Mucosa of descending colon (tissue), 3 donors: ENCODE measurements around the gene FAM171A1. TPM values are rescaled to one million over a fixed set of nuclear protein-coding genes. Genes with fewer than 3 reads are reported as not detected.

ENCODE experiments used
- ATAC-seq: fragments of 200-7000 bp; cut with Tn5 transposase; one replicate; pipeline ENCODE4 v1.9.1; 2020; ENCODE audit warnings: mild to moderate bottlenecking, moderate library complexity
- DNase-seq, 3 donors: peaks; one replicate each; pipeline ENCODE4 v3.0.0-alpha.2; 2020
- H3K36me3 ChIP-seq: fragments of 200-600 bp; one replicate; pipeline ENCODE4 v1.8.0; 2021; ENCODE audit warnings: low read depth, mild to moderate bottlenecking
- H3K4me1 ChIP-seq: fragments of 200-600 bp; one replicate; pipeline ENCODE4 v1.8.0; 2021; ENCODE audit warnings: low read depth, mild to moderate bottlenecking
- H3K4me3 ChIP-seq: fragments of 200-600 bp; one replicate; pipeline ENCODE4 v1.8.0; 2021; ENCODE audit warnings: mild to moderate bottlenecking
- H3K9me3 ChIP-seq: fragments of 200-600 bp; one replicate; pipeline ENCODE4 v1.8.0; 2021; ENCODE audit warnings: mild to moderate bottlenecking
- CTCF ChIP-seq: fragments of 200-600 bp; IDR thresholded peaks from one replicate; pipeline ENCODE4 v1.8.0; 2022; ENCODE audit warnings: antibody characterized with exemption, mild to moderate bottlenecking
- intact Hi-C, 2 donors: fragments of 100-400 bp; cut with DNase I in 1 of 2; cut with micrococcal nuclease in 1 of 2; formaldehyde crosslinking; loops; one replicate each; pipeline versions ENCODE4 v1.11.0 to v1.11.1; 2022; cut with DNase I, micrococcal nuclease
- total RNA-seq, 3 donors: library from RNA; stranded (reverse); fragmentation: NEBNext Ultra II Directional in 2 of 3; extraction: Animal tissue kit (Norgen Biotek cat#: 25700) in 2 of 3; gene quantifications; one replicate each; pipeline versions ENCODE4 v1.2.1 to v1.2.4, GENCODE V29; 2021 to 2023
- donor health status: DM: no; HTN: no; CAD: no; lungs with moderate emphysema.
- donor health status: DM: no; HTN: no; CAD: no.
- donor health status: DM: no; HTN: yes; CAD: no.

The FAM171A1 gene
- total RNA-seq, 3 donors from 2014 or later: 33.7 to 60.7 (median 50.4) TPM

GRCh38 chr10:15314482-15315045 is 56.5 kb downstream of the FAM171A1 start:
- H3K4me3 ChIP-seq: no peak overlapping the region
- ATAC-seq: no peak
- H3K4me1 ChIP-seq: peaks cover 7% of the 10 kb centered on the region
- intact Hi-C loops: no loop called here
- no peak for DNase-seq
- no peaks in the 10 kb centered on the region for H3K9me3 ChIP-seq
- TF ChIP-seq CTCF: no peak
- no peaks in the 10 kb centered on the region for H3K36me3 ChIP-seq

- TF ChIP-seq CTCF: no peak
- H3K4me1 ChIP-seq: peaks cover 7% of the 10 kb centered on the region
- ATAC-seq (no peak), DNase-seq (no peak)
- no peaks in the 10 kb centered on the region for H3K9me3 ChIP-seq
- no peaks in the 10 kb centered on the region for H3K36me3 ChIP-seq
- intact Hi-C loops: no loop called here
- H3K4me3 ChIP-seq: no peak overlapping the region
Observed at GRCh38 chr10:15313843-15314242, 57.2 kb downstream of the FAM171A1 start.

- intact Hi-C loops: no loop called here
- Histone ChIP-seq H3K36me3 (no peaks in the 10 kb centered on the region), H3K4me3 (no peak overlapping the region), H3K9me3 (no peaks in the 10 kb centered on the region), H3K4me1 (peaks cover 7% of the 10 kb centered on the region)
- TF ChIP-seq CTCF: no peak
- DNase-seq (no peak), ATAC-seq (no peak)
Observed at GRCh38 chr10:15313047-15313446, 58.0 kb downstream of the FAM171A1 start.

GRCh38 chr10:15311569-15312280 is 59.4 kb downstream of the FAM171A1 start:
- no peak for TF ChIP-seq CTCF
- H3K9me3 ChIP-seq: no peaks in the 10 kb centered on the region
- DNase-seq: no peak
- no peak overlapping the region for H3K4me3 ChIP-seq
- H3K36me3 ChIP-seq: no peaks in the 10 kb centered on the region
- H3K4me1 ChIP-seq: peaks cover 6% of the 10 kb centered on the region
- ATAC-seq: peak; percentile 41
- intact Hi-C loops: no loop called here

GRCh38 chr10:15310776-15311568 is 60.1 kb downstream of the FAM171A1 start:
- no peak for DNase-seq
- H3K9me3 ChIP-seq: no peaks in the 10 kb centered on the region
- H3K4me1 ChIP-seq: no peaks in the 10 kb centered on the region
- peak; percentile 38 for ATAC-seq
- intact Hi-C loops: no loop called here
- no peak overlapping the region for H3K4me3 ChIP-seq
- H3K36me3 ChIP-seq: no peaks in the 10 kb centered on the region
- no peak for TF ChIP-seq CTCF
